Body of pancreas (tissue), 4 donors: Measurements from ENCODE around the gene RPP38. TPM values are rescaled to one million over a fixed set of nuclear protein-coding genes. Genes with fewer than 3 reads are reported as not detected.
A peak's percentile ranks its signal among the peaks of the same experiment; 100 is the strongest.

Source experiments
- ATAC-seq: fragments of 150-250 bp; one replicate; pipeline ENCODE4 v1.9.1; 2016
- DNase-seq, 4 donors: peaks; one replicate each; pipeline ENCODE4 v3.0.0-alpha.2; 2019
- H3K27ac ChIP-seq, 4 donors: fragments of 200-600 bp; sonication (generic); 1 replicate in 3 of 4; 2 replicates in 1 of 4; pipeline versions ENCODE4 v1.5.1 to v1.6.1; 2016 to 2019; ENCODE audit warnings: mild to moderate bottlenecking in 1 of 4, mixed read lengths in 1 of 4, moderate library complexity in 1 of 4
- H3K27me3 ChIP-seq, 2 donors: fragments of 200-600 bp; sonication (generic); one replicate each; pipeline ENCODE4 v1.6.0; 2016; ENCODE audit warnings: mild to moderate bottlenecking in 1 of 2
- H3K36me3 ChIP-seq, 2 donors: fragments of 200-600 bp; sonication (generic); replicated peaks in 1 of 2; 2 replicates each; pipeline ENCODE4 v1.5.1; 2016; ENCODE audit warnings: low read depth in 2 of 2; ENCODE audit not compliant: insufficient read depth in 1 of 2
- H3K4me1 ChIP-seq: fragments of 200-600 bp; sonication (generic); one replicate; pipeline ENCODE4 v1.6.0; 2016
- H3K4me3 ChIP-seq, 2 donors: fragments of 200-600 bp; sonication (generic); 1 replicate in 1 of 2; 2 replicates in 1 of 2; pipeline ENCODE4 v1.5.1; 2016 to 2019
- H3K9me3 ChIP-seq, 3 donors: fragments of 200-600 bp; sonication (generic); 1 replicate in 2 of 3; 2 replicates in 1 of 3; pipeline ENCODE4 v1.5.1; 2016
- CTCF ChIP-seq, 7 experiments: fragments of 450-650 bp in 4 of 7; fragments of 200-600 bp in 3 of 7; sonication (generic) in 3 of 7; IDR thresholded peaks; one replicate each; pipeline ENCODE4 v1.5.1; 2016 to 2019; ENCODE audit warnings: antibody characterized with exemption in 7 of 7
- POLR2A ChIP-seq, 3 donors: fragments of 450-650 bp; IDR thresholded peaks; one replicate each; pipeline ENCODE4 v1.6.1; 2016; ENCODE audit warnings: antibody characterized with exemption in 3 of 3, mild to moderate bottlenecking in 2 of 3
- WGBS, 2 donors: methylation state at CpG; one replicate each; pipeline ENCODE4 v1.1.5; 2017; 5-methylcytosine and 5-hydroxymethylcytosine counted together
- intact Hi-C: fragments of 100-400 bp; cut with DNase I; formaldehyde crosslinking; loops from one replicate; pipeline ENCODE4 v1.15.1; 2023
- total RNA-seq, 2 donors: library from RNA; depleted of rRNA; stranded (reverse); fragments of >200 nt; gene quantifications; one replicate each; pipeline ENCODE4 v1.1.0, GENCODE V29; 2016

The RPP38 gene
- total RNA-seq, 2 donors from 2014 or later: 7.3 to 24.4 TPM

GRCh38 chr10:15072358-15072757, 24.8 kb upstream of the RPP38 start:
- TF ChIP-seq CTCF (IDR thresholded peaks at IDR 0.05): no peak
- Histone ChIP-seq H3K4me3 (no peak overlapping the region), H3K4me1 (no peaks in the 10 kb centered on the region), H3K9me3 (no peaks in the 10 kb centered on the region), H3K36me3 (no peaks in the 10 kb centered on the region), H3K27ac (no peak overlapping the region), H3K27me3 (no peaks in the 10 kb centered on the region)
- intact Hi-C loops: no loop called here
- ATAC-seq: no peak
- DNase-seq: no peak
- WGBS, 2 donors: 65 to 94% methylated on average over 5 of the region's 5 CpGs

- no peaks in the 10 kb centered on the region for H3K4me1 ChIP-seq
- ATAC-seq (no peak), DNase-seq (no peak)
- no peak overlapping the region for H3K4me3 ChIP-seq
- no peaks in the 10 kb centered on the region for H3K9me3 ChIP-seq
- no peak overlapping the region for H3K27ac ChIP-seq
- WGBS, 2 donors: 91 to 100% methylated on average over 3 of the region's 3 CpGs
- no peaks in the 10 kb centered on the region for H3K27me3 ChIP-seq
- no peak for TF ChIP-seq POLR2A (IDR thresholded peaks at IDR 0.05)
- TF ChIP-seq CTCF (IDR thresholded peaks at IDR 0.05): no peak
- H3K36me3 ChIP-seq: no peaks in the 10 kb centered on the region
- intact Hi-C loops: no loop called here
These were observed 21.7 kb upstream of the RPP38 start for GRCh38 chr10:15075421-15075820.

GRCh38 chr10:15083674-15084501, 13.3 kb upstream of the RPP38 start:
- H3K4me1 ChIP-seq: peaks cover 6% of the 10 kb centered on the region
- no peak for DNase-seq
- H3K9me3 ChIP-seq: no peaks in the 10 kb centered on the region
- peak; percentile 3 for ATAC-seq
- no peak overlapping the region for H3K4me3 ChIP-seq
- no peaks in the 10 kb centered on the region for H3K27me3 ChIP-seq
- H3K27ac ChIP-seq: peak overlapping the region; percentile 25 to 66 (median 61)
- intact Hi-C loops: no loop called here
- no peak for TF ChIP-seq CTCF (IDR thresholded peaks at IDR 0.05)
- TF ChIP-seq POLR2A (IDR thresholded peaks at IDR 0.05): no peak
- WGBS, 2 donors: 58 to 61% methylated on average over 18 of the region's 18 CpGs
- no peaks in the 10 kb centered on the region for H3K36me3 ChIP-seq

- no peaks in the 10 kb centered on the region for H3K27me3 ChIP-seq
- H3K4me1 ChIP-seq: peaks cover 6% of the 10 kb centered on the region
- 19 to 26% methylated on average over 7 of the region's 7 CpGs for WGBS, 2 donors
- intact Hi-C loops: no loop called here
- no peak overlapping the region for H3K4me3 ChIP-seq
- no peak for TF ChIP-seq POLR2A (IDR thresholded peaks at IDR 0.05)
- peak in 1 of 7 experiments; percentile 1 for TF ChIP-seq CTCF (IDR thresholded peaks at IDR 0.05)
- DNase-seq (peak; percentile 51 to 77 (median 60)), ATAC-seq (peak; percentile 88)
- H3K27ac ChIP-seq: peak overlapping the region; percentile 25 to 66 (median 61)
- H3K9me3 ChIP-seq: no peaks in the 10 kb centered on the region
- no peaks in the 10 kb centered on the region for H3K36me3 ChIP-seq
These were observed 12.6 kb upstream of the RPP38 start for GRCh38 chr10:15084502-15084922.
